GM10266 (cell line): ENCODE results near the gene DGKG.

Experiments
- DNase-seq: peaks from one replicate; pipeline ENCODE4 v3.0.0; 2012; ENCODE audit errors: extremely low spot score
- CTCF ChIP-seq: IDR thresholded peaks from 2 replicates; pipeline ENCODE4 v1.5.1; 2012; ENCODE audit warnings: mild to moderate bottlenecking, low read depth; ENCODE audit not compliant: control insufficient read depth, insufficient read depth; ENCODE audit errors: missing control alignments

Gene DGKG

GRCh38 chr3:186108941-186109865 lies 252.8 kb downstream of the DGKG start, which contains the start of gene ETV5:
ETV5 (minus strand) TSS chr3:186109089; CDS start chr3:186105868, 3,221 bp downstream.
- no peak for TF ChIP-seq CTCF
- peak; percentile 100 for DNase-seq

GRCh38 chr3:186108106-186108940 lies 253.7 kb downstream of the DGKG start:
- peak; percentile 88 for DNase-seq
- TF ChIP-seq CTCF: no peak

GRCh38 chr3:186107215-186108105 lies 254.6 kb downstream of the DGKG start:
- peak; percentile 79 for DNase-seq
- no peak for TF ChIP-seq CTCF

GRCh38 chr3:186105543-186105942 lies 256.5 kb downstream of the DGKG start:
- no peak for TF ChIP-seq CTCF
- DNase-seq: peak; percentile 55

GRCh38 chr3:186102687-186103086 lies 259.3 kb downstream of the DGKG start:
- no peak for TF ChIP-seq CTCF
- DNase-seq: no peak

- DNase-seq: no peak
- no peak for TF ChIP-seq CTCF
Observed at GRCh38 chr3:186100398-186100797, 261.6 kb downstream of the DGKG start.
